RCC 7860 (cell line): Measurements from ENCODE around the gene SYCE1L.
"Not testable (repeated sequence)": the region's sequence is repeated elsewhere in the genome, so short reads cannot be mapped to it uniquely, and the experiment has no call there.

ENCODE experiments used
- DNase-seq: peaks from one replicate; pipeline ENCODE4 v3.0.0-alpha.2; 2015; ENCODE audit warnings: low spot score
- FAIRE-seq: peaks from 2 replicates; lab custom pipeline; 2012; peaks lifted over from hg19 to GRCh38; lab: Jason Lieb, UNC

Gene SYCE1L

GRCh38 chr16:77199211-77199610 is at the start of gene SYCE1L:
Gene SYCE1L (plus strand): TSS chr16:77199408. CDS start chr16:77199452, 44 bp downstream.
- FAIRE-seq = no peak
- no peak for DNase-seq

GRCh38 chr16:77157346-77158058 is 41.7 kb upstream of the SYCE1L start:
- DNase-seq (no peak), FAIRE-seq (no peak)

GRCh38 chr16:77158293-77158692 is 40.9 kb upstream of the SYCE1L start:
- no peak for FAIRE-seq

GRCh38 chr16:77165006-77165405 is 34.2 kb upstream of the SYCE1L start:
- no peak for DNase-seq
- no peak for FAIRE-seq

More at GRCh38 chr16:77158293-77158692, 40.9 kb upstream of the SYCE1L start:
- DNase-seq = no peak

- FAIRE-seq, DNase-seq: not testable (repeated sequence)
Measured at GRCh38 chr16:77165536-77166236, 33.5 kb upstream of the SYCE1L start.

GRCh38 chr16:77166726-77167125 is 32.5 kb upstream of the SYCE1L start:
- DNase-seq = no peak
- no peak for FAIRE-seq

- FAIRE-seq = no peak
- DNase-seq = no peak
Measured at GRCh38 chr16:77168901-77169300, 30.3 kb upstream of the SYCE1L start.

GRCh38 chr16:77169650-77170236 is 29.5 kb upstream of the SYCE1L start:
- peak; percentile 18 for DNase-seq
- no peak for FAIRE-seq

- FAIRE-seq = no peak
- no peak for DNase-seq
Measured at GRCh38 chr16:77170805-77171204, 28.4 kb upstream of the SYCE1L start.

GRCh38 chr16:77171745-77172635 is 27.2 kb upstream of the SYCE1L start:
- DNase-seq = peak; percentile 43
- peak; percentile 74 for FAIRE-seq

- FAIRE-seq (no peak), DNase-seq (no peak)
Measured at GRCh38 chr16:77172951-77173350, 26.3 kb upstream of the SYCE1L start.

- FAIRE-seq (no peak), DNase-seq (no peak)
Measured at GRCh38 chr16:77183137-77183536, 16.1 kb upstream of the SYCE1L start.

GRCh38 chr16:77186298-77186697 is 12.9 kb upstream of the SYCE1L start:
- FAIRE-seq = not testable (repeated sequence)

GRCh38 chr16:77190190-77190477 is 9.1 kb upstream of the SYCE1L start:
- no peak for FAIRE-seq
- DNase-seq = no peak

More at GRCh38 chr16:77186298-77186697, 12.9 kb upstream of the SYCE1L start:
- DNase-seq = not testable (repeated sequence)

- DNase-seq (peak; percentile 95), FAIRE-seq (peak; percentile 94)
Measured at GRCh38 chr16:77190478-77191258, 8.5 kb upstream of the SYCE1L start, which contains the start of gene MON1B. Gene MON1B (plus strand): TSS chr16:77191190. CDS start chr16:77191486, 296 bp downstream.

- no peak for FAIRE-seq
- no peak for DNase-seq
Measured at GRCh38 chr16:77191259-77191969, 7.8 kb upstream of the SYCE1L start.

GRCh38 chr16:77193377-77193776 is 5.8 kb upstream of the SYCE1L start:
- FAIRE-seq (no peak), DNase-seq (no peak)

- no peak for FAIRE-seq
Measured at GRCh38 chr16:77194295-77195231, 4.6 kb upstream of the SYCE1L start.

More at GRCh38 chr16:77194295-77195231, 4.6 kb upstream of the SYCE1L start:
- no peak for DNase-seq
